ENCODE data around the gene MGST3.

The MGST3 gene

DNA sequence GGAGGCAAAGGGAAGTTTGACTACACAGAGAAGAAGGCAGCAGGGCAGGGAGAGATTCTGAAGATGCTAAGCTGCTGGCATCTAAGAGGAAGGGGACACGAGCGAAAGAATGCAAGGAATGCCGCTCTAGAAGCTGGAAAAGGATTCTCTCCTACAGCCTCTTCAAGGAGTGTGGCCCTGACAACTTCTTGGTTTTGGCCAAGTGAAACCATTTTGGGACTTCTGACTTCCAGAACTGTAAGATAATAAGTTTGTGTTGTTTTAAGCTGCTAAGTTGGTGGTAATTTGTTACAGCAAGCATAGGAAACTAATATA is 28.5 kb downstream of the MGST3 start:
- H3K4me3 ChIP-seq (ENCODE audit: low read depth, low read length): no peak overlapping the region
- DNase-seq (ENCODE audit: low read depth, low spot score): no peak
- ChIA-PET CTCF (interaction anchor here (1.4 kb wide), 1 partner anchor 22 kb away, joined by 3 read pairs; no protein-coding TSS in a partner anchor), POLR2A (no interaction called here)
- TF ChIP-seq, protein P1, sequence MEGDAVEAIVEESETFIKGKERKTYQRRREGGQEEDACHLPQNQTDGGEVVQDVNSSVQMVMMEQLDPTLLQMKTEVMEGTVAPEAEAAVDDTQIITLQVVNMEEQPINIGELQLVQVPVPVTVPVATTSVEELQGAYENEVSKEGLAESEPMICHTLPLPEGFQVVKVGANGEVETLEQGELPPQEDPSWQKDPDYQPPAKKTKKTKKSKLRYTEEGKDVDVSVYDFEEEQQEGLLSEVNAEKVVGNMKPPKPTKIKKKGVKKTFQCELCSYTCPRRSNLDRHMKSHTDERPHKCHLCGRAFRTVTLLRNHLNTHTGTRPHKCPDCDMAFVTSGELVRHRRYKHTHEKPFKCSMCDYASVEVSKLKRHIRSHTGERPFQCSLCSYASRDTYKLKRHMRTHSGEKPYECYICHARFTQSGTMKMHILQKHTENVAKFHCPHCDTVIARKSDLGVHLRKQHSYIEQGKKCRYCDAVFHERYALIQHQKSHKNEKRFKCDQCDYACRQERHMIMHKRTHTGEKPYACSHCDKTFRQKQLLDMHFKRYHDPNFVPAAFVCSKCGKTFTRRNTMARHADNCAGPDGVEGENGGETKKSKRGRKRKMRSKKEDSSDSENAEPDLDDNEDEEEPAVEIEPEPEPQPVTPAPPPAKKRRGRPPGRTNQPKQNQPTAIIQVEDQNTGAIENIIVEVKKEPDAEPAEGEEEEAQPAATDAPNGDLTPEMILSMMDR (IDR thresholded peaks at IDR 0.05; ENCODE audit: insufficient read depth, low read length, missing control alignments): no peak

GRCh38 chr1:165661703-165662102 is 30.7 kb downstream of the MGST3 start:
- TF ChIP-seq, protein P1 (IDR thresholded peaks at IDR 0.05; ENCODE audit: insufficient read depth, low read length, missing control alignments): no peak
- ChIA-PET CTCF (interaction anchor here (1.1 to 1.4 kb wide), 2 partner anchors 22 to 253 kb away, joined by 3 to 5 read pairs; no protein-coding TSS in a partner anchor), POLR2A (no interaction called here)
- DNase-seq (ENCODE audit: low read depth, low spot score): no peak
- no peak overlapping the region for H3K4me3 ChIP-seq (ENCODE audit: low read depth, low read length)

GRCh38 chr1:165662186-165662585 is 31.2 kb downstream of the MGST3 start:
- H3K4me3 ChIP-seq (ENCODE audit: low read depth, low read length): no peak overlapping the region
- no peak for DNase-seq (ENCODE audit: low read depth, low spot score)
- TF ChIP-seq, protein P1 (IDR thresholded peaks at IDR 0.05; ENCODE audit: insufficient read depth, low read length, missing control alignments): no peak
- CTCF ChIA-PET: interaction anchor here (1.1 to 1.4 kb wide), 2 partner anchors 22 to 252 kb away, joined by 3 to 5 read pairs; no protein-coding TSS in a partner anchor
- POLR2A ChIA-PET: no interaction called here

DNA sequence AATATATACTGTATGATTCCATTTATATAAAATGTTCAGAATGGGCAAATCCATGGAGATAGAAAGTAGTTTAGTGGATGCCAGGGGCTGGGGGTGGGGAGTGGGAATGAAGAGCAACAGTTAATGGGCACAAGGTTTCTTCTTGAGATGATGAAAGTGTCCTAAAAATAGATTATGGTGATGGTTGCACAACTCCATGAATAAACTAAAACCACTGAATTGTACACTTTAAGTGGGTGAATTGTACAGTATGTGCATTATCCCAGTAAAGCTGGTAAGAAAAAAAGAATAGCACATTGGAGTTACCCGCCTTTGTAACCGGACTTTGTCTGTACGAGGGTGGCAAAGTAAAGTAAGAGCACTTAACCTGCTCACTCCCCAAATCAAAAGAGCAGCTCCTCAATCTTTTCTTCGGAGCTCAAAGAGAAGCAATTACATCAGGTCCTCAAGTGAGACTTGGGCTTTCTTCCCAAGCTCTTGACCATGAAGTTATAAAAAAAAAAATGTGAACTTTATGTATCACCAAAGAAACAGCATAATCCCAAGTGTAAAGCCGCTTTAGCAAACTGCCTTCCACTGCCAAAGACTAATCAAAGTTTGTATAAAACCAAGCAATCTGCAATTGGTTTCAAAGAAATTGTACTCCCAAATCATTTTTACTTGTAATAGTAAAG is 35.3 kb downstream of the MGST3 start:
- POLR2A ChIA-PET: no interaction called here

DNA sequence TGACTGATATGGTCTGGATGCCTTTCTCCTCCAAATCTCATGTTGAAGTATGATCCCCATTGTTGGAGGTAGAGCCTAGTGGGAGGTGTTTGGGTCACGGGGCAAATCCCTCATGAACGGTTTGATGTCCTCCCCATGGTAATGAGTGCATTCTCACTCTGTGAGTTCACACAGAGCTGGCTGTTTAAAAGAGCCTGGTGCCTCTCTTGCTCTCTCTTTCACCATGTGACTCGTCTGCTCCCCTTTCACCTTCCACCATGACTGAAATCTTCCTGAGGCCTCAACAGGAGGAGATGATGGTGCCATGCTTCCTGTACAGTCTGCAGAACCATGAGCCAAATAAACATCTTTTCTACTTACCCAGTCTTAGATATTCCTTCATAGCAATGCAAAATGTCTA is 37.1 kb downstream of the MGST3 start:
- ChIA-PET POLR2A (no interaction called here), CTCF (interaction anchor here (1.6 kb wide), 2 partner anchors 10 to 66 kb away, joined by 4 to 6 read pairs; no protein-coding TSS in a partner anchor)
- TF ChIP-seq, protein P1 (IDR thresholded peaks at IDR 0.05; ENCODE audit: insufficient read depth, low read length, missing control alignments): no peak
- DNase-seq (ENCODE audit: low read depth, low spot score): no peak
- no peak overlapping the region for H3K4me3 ChIP-seq (ENCODE audit: low read depth, low read length)

More for the DNA sequence above, 35.3 kb downstream of the MGST3 start:
- CTCF ChIA-PET: interaction anchor here (1.0 to 1.6 kb wide), 3 partner anchors 18 to 65 kb away, joined by 3 to 6 read pairs (median 3); partner anchors contain the start of gene ALDH9A1
- DNase-seq (ENCODE audit: low read depth, low spot score): peak; percentile 29
- H3K4me3 ChIP-seq (ENCODE audit: low read depth, low read length): no peak overlapping the region
- TF ChIP-seq, protein P1 (IDR thresholded peaks at IDR 0.05; ENCODE audit: insufficient read depth, low read length, missing control alignments): no peak

DNA sequence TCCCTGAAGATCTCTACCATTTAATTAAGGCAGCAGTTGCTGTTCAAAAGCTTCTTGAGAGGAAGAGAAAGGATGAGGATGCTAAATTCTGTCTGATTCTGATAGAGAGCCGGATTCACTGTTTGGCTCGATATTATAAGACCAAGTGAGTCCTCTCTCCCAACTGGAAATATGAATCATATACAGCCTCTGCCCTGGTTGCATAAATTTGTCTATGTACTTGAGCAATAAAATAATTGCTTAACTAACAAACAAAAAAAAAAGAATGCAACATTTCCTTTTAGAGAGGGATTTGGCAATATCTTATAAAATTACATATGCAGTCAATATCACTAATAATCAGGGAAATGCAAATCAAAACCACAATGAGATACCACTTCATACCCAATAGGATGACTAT is 40.5 kb downstream of the MGST3 start:
- TF ChIP-seq, protein P1 (IDR thresholded peaks at IDR 0.05; ENCODE audit: insufficient read depth, low read length, missing control alignments): no peak
- ChIA-PET POLR2A (no interaction called here), CTCF (no interaction called here)
- no peak for DNase-seq (ENCODE audit: low read depth, low spot score)
- H3K4me3 ChIP-seq (ENCODE audit: low read depth, low read length): no peak overlapping the region
